PC-9 (cell line): ENCODE measurements around the gene DMC1.

Source experiments
- CTCF ChIP-seq: fragments of 200-600 bp; sonication (generic); conservative IDR thresholded peaks from 2 replicates; pipeline ENCODE4 v1.6.1; 2017; ENCODE audit warnings: mixed run types, antibody characterized with exemption, mild to moderate bottlenecking, moderate library complexity
- EZH2 ChIP-seq: fragments of 200-600 bp; sonication (generic); IDR thresholded peaks from 2 replicates; pipeline ENCODE4 v1.8.0; 2017; ENCODE audit warnings: antibody characterized with exemption, low read depth

- no peak for TF ChIP-seq CTCF
- no peak for TF ChIP-seq EZH2
These were observed 31.3 kb upstream of the DMC1 start for GRCh38 chr22:38601221-38601764.
